Adrenal gland (tissue), 5 donors: ENCODE data around the gene DDX28.

ENCODE experiments used
- CTCF ChIP-seq, 6 experiments: fragments of 450-650 bp in 4 of 6; fragments of 200-600 bp in 2 of 6; sonication (generic) in 1 of 6; IDR thresholded peaks; 1 replicate in 5 of 6; 2 replicates in 1 of 6; pipeline versions ENCODE4 v1.5.1 to v1.8.0; 2016 to 2021; ENCODE audit warnings: antibody characterized with exemption in 6 of 6, mild to moderate bottlenecking in 2 of 6, moderate library complexity in 1 of 6
- POLR2A ChIP-seq, 2 donors: fragments of 450-650 bp; IDR thresholded peaks; one replicate each; pipeline ENCODE4 v1.6.1; 2017; ENCODE audit warnings: antibody characterized with exemption in 2 of 2, mild to moderate bottlenecking in 2 of 2, moderate library complexity in 1 of 2
- donor health status: DM: no; HTN: no; CAD: no.

DNA sequence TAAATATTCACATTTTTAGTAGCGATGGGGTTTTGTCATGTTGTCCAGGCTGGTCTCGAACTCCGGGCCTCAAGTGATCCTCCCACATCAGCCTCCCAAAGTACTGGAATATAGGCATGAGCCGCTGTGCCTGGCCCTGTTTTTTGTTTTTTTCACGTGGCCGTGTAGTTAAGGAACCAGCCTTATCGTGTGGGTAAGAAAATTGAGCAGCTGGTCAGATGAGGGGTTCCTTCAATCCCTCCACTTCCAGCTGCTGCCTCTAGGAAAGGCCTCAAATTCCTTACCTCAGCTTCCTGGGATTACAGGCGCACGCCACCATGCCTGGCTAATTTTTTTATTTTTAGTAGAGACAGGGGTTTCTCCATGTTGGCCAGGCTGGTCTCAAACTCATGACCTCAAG is 17.8 kb downstream of the DDX28 start:
- no peak for TF ChIP-seq CTCF (IDR thresholded peaks at IDR 0.05)
- TF ChIP-seq POLR2A (IDR thresholded peaks at IDR 0.05) = no peak
